ENCODE measurements around the gene GZMB.
"Not testable (repeated sequence)": the region's sequence is repeated elsewhere in the genome, so short reads cannot be mapped to it uniquely, and the experiment has no call there.

Gene GZMB

GRCh38 chr14:24631749-24632335, 2.1 kb downstream of the GZMB start:
- DNase-seq (ENCODE audit: low read depth, low spot score), result no peak

GRCh38 chr14:24630872-24631477, 3.0 kb downstream of the GZMB start:
- no peak for DNase-seq (ENCODE audit: low read depth, low spot score)

DNA sequence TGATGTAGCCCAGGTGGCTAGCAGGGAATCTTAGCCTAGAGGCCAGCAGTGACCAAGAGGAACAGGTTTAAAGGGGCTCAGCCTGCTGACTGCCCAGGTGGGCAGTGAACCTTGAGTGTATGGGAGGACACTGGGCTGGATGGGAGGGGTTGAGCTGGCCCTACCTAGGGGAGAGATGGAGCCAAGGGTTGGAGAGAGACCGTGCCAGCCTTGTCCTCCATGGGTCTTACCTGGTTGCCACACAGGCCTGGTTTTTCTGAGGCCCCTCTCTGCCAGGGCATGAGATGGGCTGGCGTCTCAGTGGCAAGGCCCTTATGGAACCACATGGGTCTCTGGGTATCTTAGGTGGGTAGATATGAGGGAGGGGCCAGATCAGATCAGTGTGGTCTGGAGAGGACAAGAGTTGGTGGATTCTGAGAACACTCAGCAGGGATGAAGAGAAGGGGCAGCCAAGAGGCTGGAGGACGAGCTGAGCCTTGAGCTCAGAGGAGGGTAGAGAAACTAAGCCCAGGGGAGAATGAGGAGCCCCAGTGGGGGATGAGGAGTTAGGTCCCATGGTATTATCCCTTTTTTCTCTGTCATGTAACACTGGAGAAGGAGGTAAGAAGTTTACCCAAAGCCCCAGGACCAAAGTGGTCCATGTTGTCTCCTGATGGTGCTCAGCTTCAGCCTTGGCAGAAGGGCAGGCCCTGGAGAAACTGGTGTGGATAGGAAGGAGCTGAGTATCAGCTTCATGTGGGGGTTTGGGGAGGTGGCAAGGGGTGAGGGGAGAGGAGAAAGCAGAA, 3.7 kb downstream of the GZMB start:
- DNase-seq (ENCODE audit: low read depth, low spot score), result no peak

DNA sequence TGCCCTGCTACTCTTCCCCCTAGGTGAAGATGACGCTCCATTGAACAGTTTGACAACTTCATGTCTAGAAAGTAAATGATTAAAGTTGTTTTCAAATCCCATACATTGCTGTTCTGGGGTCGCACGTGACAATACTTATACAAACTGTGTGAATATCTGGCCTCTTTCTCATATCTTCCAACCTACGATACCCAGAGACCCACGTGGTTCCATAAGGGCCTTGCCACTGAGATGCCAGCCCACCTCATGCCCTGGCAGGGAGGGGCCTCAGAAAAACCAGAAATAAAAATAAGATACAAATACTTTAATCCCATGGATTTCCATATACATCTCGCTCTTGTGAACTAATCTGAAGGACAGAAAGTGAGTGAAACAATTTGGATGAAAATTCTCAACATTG, 4.5 kb downstream of the GZMB start:
- no peak for DNase-seq (ENCODE audit: low read depth, low spot score)

- DNase-seq (ENCODE audit: low read depth, low spot score), result no peak
Measured at GRCh38 chr14:24613747-24614146, 20.2 kb downstream of the GZMB start.

DNA sequence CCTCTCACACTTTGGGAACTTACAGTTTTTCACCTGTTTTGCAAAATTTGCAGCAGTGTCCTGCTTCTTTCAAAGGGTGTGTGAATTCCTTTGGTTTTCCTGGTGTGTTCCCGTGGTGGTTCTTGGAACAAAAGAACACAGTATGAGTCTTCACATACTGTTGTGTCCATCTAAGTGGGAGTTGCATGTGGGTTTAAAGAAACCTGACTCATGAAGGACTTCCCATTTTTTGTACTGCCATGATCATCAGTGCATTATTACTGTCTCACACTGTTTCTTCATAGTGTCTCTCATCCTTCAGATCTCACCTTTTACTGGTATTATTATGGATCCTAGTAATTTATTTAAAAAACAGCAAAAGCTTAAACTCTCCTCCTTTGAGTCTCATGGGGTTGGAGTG, 20.7 kb downstream of the GZMB start:
- no peak for DNase-seq (ENCODE audit: low read depth, low spot score)

DNA sequence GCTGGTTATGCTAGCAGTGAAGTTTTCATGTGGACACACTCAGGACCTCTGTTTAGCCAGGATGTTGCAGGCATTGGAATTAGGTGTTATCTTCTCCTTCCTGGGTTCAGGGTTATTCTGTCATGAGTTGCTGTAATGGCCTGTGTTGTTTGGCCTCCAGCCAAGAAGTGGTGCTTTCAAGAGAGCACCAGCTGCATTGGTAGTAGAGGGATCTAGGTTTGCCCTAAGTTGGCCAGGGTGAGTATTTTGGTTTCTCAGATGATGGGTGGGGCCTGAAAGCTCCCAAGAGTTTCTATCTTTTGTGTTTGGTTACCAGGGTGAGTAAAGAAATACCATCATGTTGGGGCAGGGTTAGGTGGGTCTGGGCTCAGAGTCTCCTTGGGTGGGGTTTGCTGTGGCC, 21.8 kb downstream of the GZMB start:
- DNase-seq (ENCODE audit: low read depth, low spot score), result no peak

DNA sequence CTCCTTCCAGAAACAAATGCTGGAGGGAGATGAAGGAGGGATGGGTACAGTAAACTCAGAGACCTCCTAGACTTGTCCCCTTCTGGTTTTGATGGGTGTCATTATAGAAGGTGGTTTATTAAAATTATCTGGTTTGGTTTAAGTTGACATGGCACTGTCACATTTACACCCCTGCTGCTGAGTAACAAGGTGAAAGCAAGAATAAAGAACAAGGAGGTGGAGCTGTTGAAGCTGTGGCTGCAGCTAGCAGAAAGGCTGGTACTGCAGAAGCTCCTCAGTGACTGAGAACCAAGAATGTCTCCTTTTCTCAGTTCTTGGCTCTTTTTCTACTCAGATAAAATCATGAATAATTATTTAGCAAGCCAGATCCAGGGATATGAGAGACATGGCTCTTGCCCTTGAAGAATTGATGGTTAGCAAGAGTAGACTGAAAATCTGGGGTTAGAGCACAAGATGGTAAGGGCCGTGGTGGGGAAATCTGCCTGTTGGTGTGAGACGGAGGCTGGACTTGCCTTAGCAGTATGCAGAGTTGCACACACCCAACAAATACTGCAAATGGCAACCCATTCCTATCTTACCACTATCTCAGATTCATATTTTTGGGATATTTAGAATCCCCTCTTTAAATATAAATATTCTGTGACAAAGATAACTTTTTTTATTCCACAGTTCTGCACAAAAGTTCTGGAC, 24.2 kb downstream of the GZMB start, which contains the start of gene GZMH:
Gene GZMH (minus strand): TSS at position 31 of the 690 bp plus-strand sequence. CDS start 72 bp downstream, outside the sequence.
- DNase-seq (ENCODE audit: low read depth, low spot score), result no peak

DNA sequence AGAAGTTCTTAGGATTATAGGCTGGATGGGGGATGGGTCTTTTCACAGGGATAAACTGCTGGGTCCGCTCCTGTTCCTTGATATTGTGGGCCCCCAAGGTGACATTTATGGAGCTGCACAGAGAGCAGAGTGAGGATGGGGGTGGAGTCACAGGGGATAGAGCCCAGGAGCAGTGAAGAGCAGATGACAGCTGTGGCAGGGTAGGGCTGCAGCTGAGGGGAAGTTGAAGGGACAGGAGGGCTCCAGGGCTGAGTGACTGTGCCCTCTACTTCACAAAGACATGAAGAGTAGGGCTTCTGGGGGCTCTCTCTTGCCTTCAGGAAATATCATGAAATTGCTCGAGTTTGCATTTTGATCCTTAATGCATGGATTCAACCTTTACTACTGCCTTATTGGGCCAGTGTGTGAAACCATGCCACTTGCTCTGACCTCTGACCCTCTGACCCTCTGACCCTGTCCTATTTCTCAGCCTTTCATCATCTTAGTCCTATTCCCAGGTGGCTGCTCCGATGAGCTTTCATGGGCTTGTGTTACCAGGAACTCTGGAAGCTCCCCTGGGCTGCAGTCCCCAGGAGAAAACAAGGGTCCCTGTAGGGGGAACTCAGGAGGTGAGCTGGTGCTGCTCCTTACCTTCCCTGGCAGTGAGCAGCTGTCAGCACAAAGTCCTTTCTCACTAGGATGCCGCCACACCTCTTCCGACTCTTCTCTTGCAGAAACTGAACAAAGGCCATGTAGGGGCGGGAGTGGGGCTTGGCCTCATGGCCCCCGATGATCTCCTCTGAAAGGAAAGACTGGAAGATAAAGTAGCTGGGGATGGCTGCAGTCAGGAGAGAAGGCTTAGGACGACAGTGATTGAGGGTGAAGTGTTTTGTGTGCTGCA, 26.1 kb downstream of the GZMB start:
- no peak for DNase-seq (ENCODE audit: low read depth, low spot score)

DNA sequence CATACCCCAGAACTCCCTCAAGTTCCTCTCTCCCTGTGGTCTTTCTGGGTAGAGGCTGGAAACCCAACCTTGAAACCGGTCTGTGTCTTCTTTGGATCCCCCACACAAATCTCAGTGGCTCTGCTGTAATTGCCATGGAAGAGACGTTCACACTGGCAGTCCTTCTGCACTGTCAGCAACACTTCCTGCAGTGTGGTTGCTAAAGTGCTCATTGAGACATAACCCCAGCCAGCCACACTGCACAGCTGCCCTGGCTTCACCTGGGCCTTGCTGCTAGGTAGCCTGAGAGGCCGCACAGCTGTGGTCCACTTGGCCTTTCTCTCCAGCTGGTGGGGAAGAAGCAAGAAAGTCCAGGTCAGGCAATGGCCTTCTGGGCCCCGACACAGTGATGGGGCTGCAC, 26.9 kb downstream of the GZMB start:
- DNase-seq (ENCODE audit: low read depth, low spot score), result no peak

DNA sequence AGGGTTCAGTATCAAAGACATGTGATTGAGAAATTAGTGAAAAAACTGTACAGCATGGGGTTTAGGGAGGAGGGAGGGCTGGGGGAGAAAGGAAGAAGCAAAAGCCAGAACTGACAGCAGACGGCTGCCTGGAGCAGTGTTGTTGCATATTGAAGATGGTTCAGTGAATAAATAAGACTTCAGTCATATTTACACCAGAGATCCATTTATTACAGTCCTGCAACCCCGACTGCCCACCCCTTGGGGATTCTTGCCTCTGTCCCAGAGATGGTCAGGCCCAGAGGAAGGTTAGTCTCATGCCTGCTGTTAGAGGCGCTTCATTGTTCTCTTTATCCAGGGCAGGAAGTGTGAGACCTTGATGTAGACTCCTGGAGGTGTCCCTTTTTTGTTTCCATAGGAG, 27.7 kb downstream of the GZMB start:
- DNase-seq (ENCODE audit: low read depth, low spot score), result no peak

- no peak for DNase-seq (ENCODE audit: low read depth, low spot score)
Measured at GRCh38 chr14:24605435-24606190, 28.4 kb downstream of the GZMB start.

- DNase-seq (ENCODE audit: low read depth, low spot score), result no peak
Measured at GRCh38 chr14:24597403-24597802, 36.6 kb downstream of the GZMB start.

DNA sequence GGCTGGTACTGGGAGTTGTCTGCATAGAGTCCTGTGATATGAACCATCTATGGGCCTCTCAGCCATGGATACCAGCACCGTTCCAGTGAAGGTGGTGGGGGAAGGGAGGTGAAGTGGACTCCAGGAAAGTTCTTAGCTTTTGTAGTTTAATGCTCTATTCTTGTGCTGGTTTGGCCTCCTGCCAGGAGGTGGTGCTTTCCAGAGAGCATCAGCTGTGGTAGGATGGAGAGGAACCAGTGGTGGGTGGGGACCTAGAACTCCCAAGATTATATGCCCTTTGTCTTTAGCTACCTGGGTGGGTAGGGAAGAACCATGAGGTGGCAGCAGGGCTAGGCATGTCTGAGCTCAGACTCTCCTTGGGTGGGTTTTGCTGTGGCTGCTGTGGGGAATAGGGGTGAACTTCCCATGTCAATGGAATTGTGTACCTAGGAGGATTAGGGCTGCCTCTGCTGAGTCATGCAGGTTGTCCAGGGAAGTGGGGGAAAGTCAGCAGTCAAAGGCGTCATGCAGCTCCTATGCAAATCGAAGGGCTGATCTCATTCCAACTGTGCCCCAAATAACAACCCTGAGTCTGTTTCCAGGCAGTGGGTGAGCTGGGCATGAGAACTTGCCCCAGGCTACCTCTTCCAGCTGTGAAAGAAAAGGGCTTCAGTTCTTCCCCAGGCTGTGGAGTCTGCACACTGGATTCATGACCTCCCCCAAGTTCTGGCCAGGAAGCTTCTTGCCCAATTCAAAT, 38.7 kb downstream of the GZMB start:
- DNase-seq (ENCODE audit: low read depth, low spot score), result no peak

GRCh38 chr14:24591004-24591403, 43.0 kb downstream of the GZMB start:
- DNase-seq (ENCODE audit: low read depth, low spot score), result not testable (repeated sequence)

GRCh38 chr14:24584402-24584801, 49.6 kb downstream of the GZMB start:
- DNase-seq (ENCODE audit: low read depth, low spot score), result not testable (repeated sequence)
